Stimulated activated CD4-positive, alpha-beta T cell treated with anti-CD3 and anti-CD28 coated beads, Interleukin-4, amount 100 ng/mL, for 24 hours (primary cell): ENCODE data around the gene MARCHF10.

Source experiments
- DNase-seq: peaks from one replicate; pipeline ENCODE4 v3.0.0-alpha.2; 2020

The MARCHF10 gene

GRCh38 chr17:62821189-62822079, 13.3 kb upstream of the MARCHF10 start:
- no peak for DNase-seq

GRCh38 chr17:62819511-62820221, 11.6 kb upstream of the MARCHF10 start:
- no peak for DNase-seq

GRCh38 chr17:62818526-62818925, 10.4 kb upstream of the MARCHF10 start:
- no peak for DNase-seq

- DNase-seq: no peak
Measured at GRCh38 chr17:62816282-62816839, 8.2 kb upstream of the MARCHF10 start.

- no peak for DNase-seq
Measured at GRCh38 chr17:62809656-62810055, 1.5 kb upstream of the MARCHF10 start.

GRCh38 chr17:62808576-62808970, 459 bp upstream of the MARCHF10 start:
- DNase-seq: no peak

- no peak for DNase-seq
Measured at GRCh38 chr17:62805234-62805633, 2.9 kb downstream of the MARCHF10 start.

GRCh38 chr17:62804822-62805221, 3.3 kb downstream of the MARCHF10 start:
- no peak for DNase-seq

- DNase-seq: no peak
Measured at GRCh38 chr17:62804025-62804424, 4.1 kb downstream of the MARCHF10 start.

GRCh38 chr17:62802561-62803205, 5.4 kb downstream of the MARCHF10 start:
- DNase-seq: no peak

GRCh38 chr17:62801553-62802114, 6.5 kb downstream of the MARCHF10 start:
- DNase-seq: no peak

GRCh38 chr17:62800585-62800984, 7.5 kb downstream of the MARCHF10 start:
- no peak for DNase-seq

GRCh38 chr17:62797959-62798358, 10.2 kb downstream of the MARCHF10 start:
- DNase-seq: no peak

- no peak for DNase-seq
Measured at GRCh38 chr17:62796291-62796690, 11.8 kb downstream of the MARCHF10 start.

- DNase-seq: no peak
Measured at GRCh38 chr17:62794666-62794971, 13.5 kb downstream of the MARCHF10 start.

- DNase-seq: no peak
Measured at GRCh38 chr17:62793919-62794665, 14.0 kb downstream of the MARCHF10 start.

- DNase-seq: no peak
Measured at GRCh38 chr17:62792447-62792800, 15.7 kb downstream of the MARCHF10 start.

- DNase-seq: no peak
Measured at GRCh38 chr17:62791767-62792446, 16.2 kb downstream of the MARCHF10 start.

- DNase-seq: no peak
Measured at GRCh38 chr17:62791235-62791734, 16.8 kb downstream of the MARCHF10 start.

GRCh38 chr17:62790564-62790986, 17.5 kb downstream of the MARCHF10 start:
- no peak for DNase-seq

GRCh38 chr17:62787366-62787765, 20.7 kb downstream of the MARCHF10 start:
- DNase-seq: no peak

- no peak for DNase-seq
Measured at GRCh38 chr17:62786646-62787045, 21.5 kb downstream of the MARCHF10 start.
